ENCODE results near the gene TMEM87A.
"Not testable (repeated sequence)": the region's sequence is repeated elsewhere in the genome, so short reads cannot be mapped to it uniquely, and the experiment has no call there.

Gene TMEM87A, protein sequence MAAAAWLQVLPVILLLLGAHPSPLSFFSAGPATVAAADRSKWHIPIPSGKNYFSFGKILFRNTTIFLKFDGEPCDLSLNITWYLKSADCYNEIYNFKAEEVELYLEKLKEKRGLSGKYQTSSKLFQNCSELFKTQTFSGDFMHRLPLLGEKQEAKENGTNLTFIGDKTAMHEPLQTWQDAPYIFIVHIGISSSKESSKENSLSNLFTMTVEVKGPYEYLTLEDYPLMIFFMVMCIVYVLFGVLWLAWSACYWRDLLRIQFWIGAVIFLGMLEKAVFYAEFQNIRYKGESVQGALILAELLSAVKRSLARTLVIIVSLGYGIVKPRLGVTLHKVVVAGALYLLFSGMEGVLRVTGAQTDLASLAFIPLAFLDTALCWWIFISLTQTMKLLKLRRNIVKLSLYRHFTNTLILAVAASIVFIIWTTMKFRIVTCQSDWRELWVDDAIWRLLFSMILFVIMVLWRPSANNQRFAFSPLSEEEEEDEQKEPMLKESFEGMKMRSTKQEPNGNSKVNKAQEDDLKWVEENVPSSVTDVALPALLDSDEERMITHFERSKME

DNA sequence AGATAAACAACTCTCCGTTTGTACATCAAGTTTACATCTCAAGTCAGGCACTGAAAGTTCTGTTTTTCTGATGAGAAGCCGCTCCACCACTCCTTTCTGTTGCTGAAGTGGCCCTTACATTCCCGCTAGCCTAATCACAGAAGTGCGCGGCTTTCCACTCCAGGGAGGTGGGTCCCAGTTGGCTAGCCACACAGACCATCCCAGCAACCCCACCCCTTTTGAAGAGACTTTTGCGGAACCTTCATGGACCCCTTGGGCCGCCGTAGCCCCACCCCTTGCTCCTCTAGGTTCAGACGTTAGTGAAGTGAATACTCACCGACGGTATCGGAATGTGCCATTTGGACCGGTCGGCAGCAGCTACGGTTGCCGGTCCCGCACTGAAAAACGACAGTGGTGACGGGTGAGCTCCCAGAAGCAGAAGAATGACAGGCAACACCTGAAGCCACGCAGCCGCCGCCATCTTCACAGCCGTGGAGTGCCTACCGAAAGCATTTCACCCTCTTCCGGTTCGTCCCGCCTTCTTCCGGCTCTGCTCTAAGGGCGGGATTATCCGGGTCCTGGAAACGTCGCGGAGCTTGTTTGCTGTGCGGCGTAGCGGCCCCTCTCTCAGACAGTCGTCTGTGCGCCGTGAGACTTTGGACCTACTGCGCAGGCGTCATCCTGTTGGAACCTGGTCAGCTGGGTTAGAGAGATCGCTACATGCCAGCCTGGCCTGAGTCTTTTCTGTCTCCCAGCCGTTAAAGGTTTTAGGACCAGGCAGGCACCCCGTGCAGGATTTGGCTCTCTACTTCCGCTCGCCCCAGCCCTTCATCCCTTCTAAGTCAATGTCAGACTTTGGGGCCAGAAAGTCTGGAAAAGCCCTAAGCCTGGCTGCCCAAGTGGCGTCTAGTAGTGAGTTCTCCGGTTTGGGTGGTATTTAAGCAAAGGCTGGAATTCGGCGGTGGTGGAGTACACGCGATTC lies at the start of gene TMEM87A, which contains the start of gene GANC:
TMEM87A (minus strand) TSS at position 495 of the 961 bp plus-strand sequence; CDS start at position 460, 35 bp downstream.
GANC (plus strand) TSS at position 263 of the 961 bp plus-strand sequence. CDS start 1,281 bp downstream, outside the sequence.
- peak; percentile 92 for DNase-seq

DNA sequence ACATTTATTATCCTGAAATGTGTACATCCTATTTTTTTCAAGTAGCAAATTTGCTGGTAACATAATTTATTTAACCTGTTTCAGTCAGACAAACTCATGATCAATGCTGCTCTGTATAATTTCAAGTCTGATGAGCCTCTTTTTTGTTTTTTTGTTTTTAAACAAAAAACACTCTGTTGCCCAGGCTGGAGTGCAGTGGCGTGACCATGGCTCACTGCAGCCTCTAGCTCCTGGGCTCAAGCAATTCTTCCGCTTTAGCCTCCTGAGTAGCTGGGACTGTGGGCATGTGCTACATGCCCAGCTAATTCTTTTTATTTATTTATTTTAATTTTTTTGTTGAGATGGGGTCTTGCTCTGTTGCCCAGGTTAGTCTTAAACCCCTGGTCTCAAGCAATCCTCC lies 46.0 kb upstream of the TMEM87A start:
- no peak for DNase-seq

GRCh38 chr15:42316282-42316805 lies 43.1 kb upstream of the TMEM87A start:
- not testable (repeated sequence) for DNase-seq

DNA sequence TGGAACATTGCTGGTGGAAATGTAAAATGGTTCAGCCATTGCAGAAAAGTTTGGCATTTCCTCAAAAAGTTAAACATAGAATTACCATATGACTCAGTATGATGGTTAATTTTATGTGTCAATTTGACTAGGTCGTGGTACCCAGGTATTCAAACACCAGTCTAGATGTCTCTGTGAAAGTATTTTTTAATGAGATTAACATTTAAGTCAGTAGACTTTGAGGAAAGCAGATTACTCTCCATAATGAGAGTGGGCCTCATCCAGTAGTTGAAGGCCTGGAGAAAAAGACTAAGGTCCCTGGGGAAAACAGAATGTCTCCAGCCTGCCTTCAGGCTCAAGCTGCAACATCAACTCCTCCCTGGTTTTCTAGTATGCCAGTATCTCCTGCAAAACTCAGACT lies 42.3 kb upstream of the TMEM87A start:
- DNase-seq: no peak

DNA sequence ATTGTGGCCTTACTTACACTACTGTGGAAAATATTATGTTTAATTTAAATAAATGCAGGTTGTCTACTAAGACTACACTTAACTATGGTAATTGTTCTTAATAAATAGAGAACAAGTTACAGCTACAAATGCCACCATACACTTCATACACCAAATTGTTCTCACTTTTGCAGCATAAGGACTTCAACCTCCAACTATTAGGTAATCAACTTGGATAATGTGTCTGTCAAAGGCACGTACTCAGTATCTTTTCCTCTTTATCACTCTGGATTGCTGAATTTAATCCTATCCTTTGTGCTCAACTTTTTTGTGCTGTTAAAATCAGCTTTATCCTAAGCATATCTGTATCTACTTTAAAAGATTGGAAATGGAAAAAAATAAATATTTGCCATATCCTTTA lies 41.6 kb upstream of the TMEM87A start:
- no peak for DNase-seq

- DNase-seq: no peak
Measured at GRCh38 chr15:42313463-42313862, 40.2 kb upstream of the TMEM87A start.

GRCh38 chr15:42306681-42307080 lies 33.4 kb upstream of the TMEM87A start:
- no peak for DNase-seq

GRCh38 chr15:42301004-42301403 lies 27.8 kb upstream of the TMEM87A start:
- not testable (repeated sequence) for DNase-seq

- DNase-seq: no peak
Measured at GRCh38 chr15:42289166-42289565, 15.9 kb upstream of the TMEM87A start.

GRCh38 chr15:42287931-42288330 lies 14.7 kb upstream of the TMEM87A start:
- no peak for DNase-seq

DNA sequence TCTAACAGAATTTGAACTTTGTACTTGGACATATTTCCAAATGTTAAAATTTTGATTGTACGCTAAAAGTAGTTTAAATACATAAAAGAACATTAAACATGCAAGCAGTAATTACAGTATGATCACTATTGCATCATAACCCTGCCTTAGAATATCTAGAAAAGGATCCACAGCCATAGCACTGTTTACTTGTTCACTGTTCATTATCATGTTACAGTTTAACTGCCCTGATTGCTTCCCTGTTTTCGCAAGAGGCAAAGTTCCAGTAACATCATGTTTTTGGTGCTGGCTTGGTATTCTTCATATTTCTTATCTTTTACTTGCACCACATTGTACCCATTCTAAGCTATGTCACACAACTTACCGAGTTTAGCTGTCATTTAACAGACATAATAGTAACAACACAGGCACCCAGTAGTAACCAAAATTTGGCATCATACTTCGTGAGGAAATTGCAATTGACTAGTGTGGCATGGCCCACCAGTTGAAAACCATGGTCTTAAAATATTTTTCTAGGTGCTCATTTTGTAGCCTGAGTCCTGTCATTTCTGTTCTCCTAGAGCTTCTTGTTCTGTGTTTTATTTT lies 13.3 kb upstream of the TMEM87A start:
- DNase-seq: no peak

GRCh38 chr15:42285034-42285433 lies 11.8 kb upstream of the TMEM87A start:
- DNase-seq: no peak

GRCh38 chr15:42284551-42284950 lies 11.3 kb upstream of the TMEM87A start:
- no peak for DNase-seq

DNA sequence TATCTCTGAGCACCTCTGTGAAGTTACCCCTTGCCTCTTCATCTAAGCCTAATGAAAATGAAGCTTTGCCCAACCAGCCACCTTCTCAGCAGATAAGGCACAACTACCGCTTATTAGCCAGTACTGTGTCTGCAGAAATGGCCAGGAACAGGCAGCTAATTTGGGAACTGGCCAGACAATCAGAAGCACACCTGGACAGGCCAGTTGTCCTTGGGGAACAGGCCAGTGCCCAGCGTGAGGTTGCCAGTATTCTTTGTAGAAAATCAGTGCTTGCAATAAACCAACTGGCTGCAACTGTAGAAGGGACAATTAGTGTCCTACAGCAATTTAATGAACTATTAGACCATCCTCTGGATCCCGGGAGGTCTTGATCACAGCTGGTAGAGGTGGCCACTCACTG lies 10.4 kb upstream of the TMEM87A start:
- no peak for DNase-seq

- no peak for DNase-seq
Measured at GRCh38 chr15:42282926-42283325, 9.7 kb upstream of the TMEM87A start.

- DNase-seq: no peak
Measured at GRCh38 chr15:42282344-42282743, 9.1 kb upstream of the TMEM87A start.

- no peak for DNase-seq
Measured at GRCh38 chr15:42279234-42279723, 6.0 kb upstream of the TMEM87A start.

DNA sequence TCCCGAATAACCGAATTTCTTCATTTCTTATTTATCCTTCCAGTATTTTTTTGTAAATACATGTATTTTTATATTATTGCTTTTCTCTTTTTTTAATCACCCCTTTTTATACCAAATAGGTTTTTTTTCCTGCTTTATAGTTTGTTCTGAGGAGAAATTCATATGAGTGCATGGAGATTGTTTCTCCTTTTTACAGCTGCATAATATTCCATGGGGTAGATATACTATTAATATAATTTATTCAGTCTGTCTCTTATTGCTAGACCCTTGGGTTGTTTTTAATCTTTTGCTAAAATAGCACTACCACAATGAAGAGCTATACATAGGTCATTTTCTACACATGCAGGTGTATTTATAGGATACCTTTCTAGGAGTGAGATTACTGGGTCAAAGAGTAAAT lies 3.5 kb upstream of the TMEM87A start:
- DNase-seq: no peak

DNA sequence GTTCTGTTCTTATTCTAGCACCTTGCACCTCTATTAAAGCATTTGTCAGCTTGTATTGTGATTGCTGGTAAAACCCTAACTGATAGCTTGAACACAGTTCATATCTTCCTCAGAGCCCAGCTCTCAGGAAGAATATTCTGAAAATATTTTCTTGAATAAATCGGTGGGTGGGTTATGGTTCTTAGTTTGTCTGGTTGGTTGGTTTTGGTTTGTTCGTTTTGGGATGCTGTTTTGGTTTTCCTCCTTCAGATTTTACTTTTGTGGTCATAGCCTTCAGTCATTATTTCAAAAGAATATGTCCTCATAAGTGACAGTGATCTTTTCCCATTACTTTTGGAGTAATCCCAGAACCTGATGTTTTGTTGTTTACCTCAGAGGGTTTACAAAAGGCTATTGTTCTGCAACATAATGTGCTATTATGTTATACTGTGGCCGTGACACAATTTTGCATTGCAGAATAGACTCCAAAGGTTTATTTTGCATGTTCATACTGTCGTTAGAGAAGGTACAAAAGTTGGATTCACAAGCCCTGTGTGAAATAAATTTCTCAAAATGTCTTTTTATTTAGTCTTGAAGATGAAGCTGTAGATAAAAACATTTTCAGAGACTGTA lies 2.7 kb upstream of the TMEM87A start:
- no peak for DNase-seq

- DNase-seq: no peak
Measured at GRCh38 chr15:42274702-42274989, 1.4 kb upstream of the TMEM87A start.

DNA sequence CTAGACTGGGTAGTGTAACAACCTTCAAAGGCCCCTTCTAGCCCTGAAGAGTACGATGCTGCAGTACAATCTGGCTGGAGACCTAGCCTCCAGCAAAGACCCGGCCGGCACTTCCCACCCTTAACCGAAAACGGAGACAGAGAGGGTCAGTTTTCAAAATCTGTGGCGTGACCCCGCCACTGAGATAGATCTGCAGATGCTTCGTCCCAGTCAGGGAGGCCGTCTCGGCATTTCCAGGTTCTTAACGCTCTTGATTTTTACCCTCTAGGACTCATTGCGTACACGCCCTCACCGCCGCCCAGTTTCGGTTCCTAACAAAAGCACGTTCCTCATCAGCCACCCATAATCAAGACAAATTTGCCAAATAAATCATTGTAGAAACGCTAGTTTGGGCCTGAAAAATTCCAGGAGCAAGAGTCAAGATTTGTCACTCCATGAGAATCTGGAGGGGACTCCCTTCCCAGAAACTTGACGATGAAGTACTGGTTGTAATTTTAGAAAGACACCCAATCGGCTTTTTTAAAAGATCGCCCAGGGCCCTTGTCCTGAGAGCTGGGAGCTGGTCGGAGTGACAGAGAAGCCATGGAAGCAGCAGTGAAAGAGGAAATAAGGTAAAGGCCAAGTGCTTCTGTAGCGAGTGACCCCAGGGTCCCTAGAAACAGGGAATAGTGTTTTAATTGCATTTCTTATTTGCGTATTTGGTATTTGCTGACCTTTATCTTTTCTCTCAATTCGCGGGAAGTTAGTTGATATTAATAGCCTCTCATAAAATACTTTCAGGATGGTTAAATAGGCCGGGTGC lies 868 bp upstream of the TMEM87A start:
- DNase-seq: peak; percentile 50

Measured in activated CD4-positive, alpha-beta T cell treated with anti-CD3 and anti-CD28 coated beads for 1 hour (primary cell).